SH-SY5Y (cell line): ENCODE data around the gene TFPI.

ENCODE experiments used
- GATA2 ChIP-seq: IDR thresholded peaks from 2 replicates; pipeline ENCODE4 v1.6.1; 2011; ENCODE audit warnings: mild to moderate bottlenecking, low read depth, low read length
- GATA3 ChIP-seq: IDR thresholded peaks from 2 replicates; pipeline ENCODE4 v1.6.1; 2011; ENCODE audit warnings: low read depth, mild to moderate bottlenecking, low read length, moderate library complexity

Gene TFPI

DNA sequence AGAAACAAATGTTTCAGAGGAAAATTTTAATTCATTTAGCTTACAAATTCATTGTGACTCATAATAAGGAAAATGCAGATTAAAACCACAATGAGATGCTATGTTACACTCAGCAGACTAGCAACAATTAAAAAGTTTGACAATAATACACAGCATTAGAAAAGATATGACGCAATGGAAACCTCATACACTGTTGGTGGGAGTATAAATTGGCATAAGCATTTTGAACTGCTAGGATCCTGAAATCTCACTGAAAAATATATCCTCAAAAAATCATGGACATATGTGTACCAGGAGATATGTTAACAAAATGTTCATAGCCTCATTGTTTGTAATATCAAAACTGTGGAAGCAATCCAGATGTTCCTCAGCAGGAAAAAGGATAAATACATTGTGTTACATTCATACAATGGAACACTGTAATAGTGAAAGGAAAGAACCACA is 119.9 kb downstream of the TFPI start:
- no peak for TF ChIP-seq GATA2
- no peak for TF ChIP-seq GATA3

DNA sequence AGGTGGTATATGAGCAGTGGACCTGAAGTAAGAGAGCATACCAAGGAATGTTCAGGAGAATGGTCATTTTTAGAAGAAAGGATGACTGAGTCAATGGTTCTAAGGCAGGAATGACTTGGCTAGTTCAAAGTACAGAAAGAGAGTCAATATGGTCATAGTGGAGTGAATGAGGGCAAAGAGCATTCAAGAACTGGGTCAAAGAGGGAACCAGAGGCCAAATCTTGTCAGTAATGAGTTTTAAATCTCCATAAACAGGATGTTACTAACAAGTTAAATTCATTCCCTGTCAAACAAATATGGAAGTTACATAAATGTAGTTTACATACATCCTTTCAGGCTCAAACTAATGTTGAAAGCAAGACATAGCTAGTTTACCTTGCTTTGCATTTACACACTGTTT is 122.3 kb downstream of the TFPI start:
- TF ChIP-seq GATA3 (no peak), GATA2 (no peak)

DNA sequence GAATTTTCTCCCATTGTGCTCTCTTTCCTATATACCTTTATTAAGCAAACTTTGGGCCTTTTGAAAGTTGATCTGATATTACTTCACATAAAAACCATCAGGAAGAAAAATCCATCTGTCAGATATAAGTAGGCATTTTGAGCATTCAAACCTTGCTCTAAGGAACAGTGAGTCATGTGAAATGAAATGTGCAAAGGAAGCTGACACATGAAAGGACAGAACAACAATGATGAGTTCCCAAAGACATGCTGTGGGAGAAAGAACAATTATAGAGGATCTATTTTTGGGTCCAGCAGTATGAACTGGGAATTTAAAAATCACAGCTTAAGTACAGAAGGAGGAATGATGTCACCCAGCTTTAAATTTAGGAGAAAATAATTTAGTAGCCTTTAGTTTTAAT is 124.2 kb downstream of the TFPI start:
- TF ChIP-seq GATA3 (no peak), GATA2 (no peak)

DNA sequence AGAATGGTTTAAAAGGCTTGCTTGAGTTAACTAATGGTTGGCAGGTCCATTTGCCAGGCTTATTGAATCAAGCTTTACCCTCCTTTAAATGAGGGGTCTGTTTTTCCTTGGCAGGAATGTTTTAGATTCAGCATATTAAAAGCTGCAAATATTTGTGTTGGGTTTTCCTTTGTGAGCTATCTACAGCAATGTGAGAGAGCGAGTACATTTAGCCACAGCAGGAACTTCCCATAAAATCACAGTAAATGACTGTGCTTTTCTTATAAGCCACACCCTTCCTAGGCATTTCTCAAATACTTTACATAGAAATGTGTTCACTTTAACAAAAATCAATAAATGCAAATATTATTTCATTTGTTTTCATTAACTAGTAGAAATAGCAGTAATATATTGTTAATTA is 130.1 kb downstream of the TFPI start:
- TF ChIP-seq GATA3: no peak
- TF ChIP-seq GATA2: no peak

DNA sequence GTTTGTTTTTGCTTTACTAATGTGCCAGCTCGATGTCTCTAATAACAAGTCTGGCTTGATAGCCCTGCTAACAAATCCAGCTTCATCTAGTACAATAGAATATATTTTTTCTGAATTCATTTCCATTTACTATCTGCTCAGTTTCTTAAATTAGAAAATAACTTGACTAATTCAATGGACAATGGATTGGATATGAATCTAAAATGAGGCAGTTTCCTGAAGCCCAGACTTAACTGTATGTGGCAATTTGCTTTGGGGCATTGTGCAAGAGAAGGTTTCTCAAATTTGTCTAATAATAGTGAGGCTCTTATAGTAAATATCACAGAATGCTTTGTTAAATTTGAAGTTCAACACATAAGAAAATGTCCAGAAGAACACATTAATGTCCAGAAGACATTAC is 132.0 kb downstream of the TFPI start:
- no peak for TF ChIP-seq GATA2
- TF ChIP-seq GATA3: no peak

DNA sequence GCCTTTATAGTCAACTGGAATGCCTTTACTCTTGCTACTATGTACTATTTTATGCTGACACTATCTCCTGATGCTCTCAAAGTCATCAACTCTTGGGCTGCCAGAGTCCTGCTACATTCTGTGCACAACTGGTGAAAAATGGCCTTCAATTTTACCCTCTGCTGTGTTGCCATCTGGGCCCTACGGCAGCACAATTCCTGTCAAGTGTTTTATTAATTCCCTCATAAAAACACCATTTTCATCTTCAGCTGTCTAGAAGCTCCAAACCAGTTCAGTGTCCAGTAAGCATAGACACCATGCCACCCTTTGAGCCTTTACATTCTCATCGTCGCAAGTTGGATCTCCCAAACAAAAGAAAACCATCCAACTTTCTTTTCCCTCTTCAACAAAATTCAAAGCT is 132.7 kb downstream of the TFPI start:
- TF ChIP-seq GATA3 (no peak), GATA2 (no peak)

DNA sequence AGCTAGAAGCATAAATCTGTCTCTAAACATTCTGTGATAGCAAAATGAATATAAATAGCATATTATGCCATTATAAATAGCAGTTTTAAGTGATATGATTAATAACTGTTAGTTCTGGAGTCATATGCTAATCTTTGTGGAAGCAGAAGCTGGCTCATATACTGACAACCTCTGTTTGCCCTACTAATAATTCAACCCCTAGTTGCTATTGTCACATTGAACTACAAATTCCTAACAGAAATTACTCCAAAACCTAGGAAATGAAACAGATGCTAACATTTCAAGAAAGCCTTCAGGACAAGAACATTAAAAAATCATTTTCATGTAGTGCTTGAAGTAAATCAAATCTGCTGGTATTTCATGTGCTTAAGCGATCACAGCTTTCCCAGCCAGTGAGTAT is 134.4 kb downstream of the TFPI start:
- TF ChIP-seq GATA3: no peak
- no peak for TF ChIP-seq GATA2

DNA sequence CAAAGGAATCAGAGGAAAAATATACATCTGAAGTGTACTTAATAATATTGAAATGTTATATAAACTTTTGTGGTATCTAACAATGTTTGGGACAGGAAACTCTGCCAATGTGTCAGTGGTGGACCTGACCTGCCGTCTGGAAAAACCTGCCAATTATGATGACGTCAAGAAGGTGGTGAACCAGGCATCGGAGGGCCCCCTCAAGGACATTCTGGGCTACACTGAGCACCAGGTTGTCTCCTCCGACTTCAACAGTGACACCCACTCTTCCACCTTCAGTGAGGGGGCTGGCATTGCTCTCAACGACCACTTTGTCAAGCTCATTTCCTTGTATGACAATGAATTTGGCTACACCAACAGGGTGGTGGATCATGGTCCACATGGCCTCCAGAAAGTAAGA is 138.8 kb downstream of the TFPI start:
- TF ChIP-seq GATA2 (no peak), GATA3 (no peak)
